ENCODE results near the gene SYNGAP1.
"Not testable (repeated sequence)": the region's sequence is repeated elsewhere in the genome, so short reads cannot be mapped to it uniquely, and the experiment has no call there.

Gene SYNGAP1

DNA sequence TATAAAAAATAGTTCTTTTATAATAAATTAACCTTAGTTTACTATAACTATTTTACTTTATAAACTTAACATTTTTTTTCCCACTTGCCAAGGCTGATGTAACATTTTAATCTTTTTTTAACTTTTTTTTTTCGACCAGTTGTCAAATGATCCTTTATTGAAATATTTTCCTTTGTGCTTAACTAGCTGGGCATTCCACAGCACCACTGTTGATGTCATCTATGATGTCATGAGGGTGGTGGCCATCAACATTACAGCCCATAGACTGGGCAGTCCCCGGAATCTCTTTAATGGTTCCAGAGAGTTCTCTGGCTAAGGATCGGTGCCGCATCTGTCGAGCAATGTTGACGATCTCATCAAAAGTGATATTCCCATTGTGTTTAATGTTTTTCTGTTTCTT, 20.0 kb upstream of the SYNGAP1 start:
- DNase-seq (ENCODE audit: extremely low read depth in 1 of 2, low read depth in 1 of 2) = not testable (repeated sequence)

DNA sequence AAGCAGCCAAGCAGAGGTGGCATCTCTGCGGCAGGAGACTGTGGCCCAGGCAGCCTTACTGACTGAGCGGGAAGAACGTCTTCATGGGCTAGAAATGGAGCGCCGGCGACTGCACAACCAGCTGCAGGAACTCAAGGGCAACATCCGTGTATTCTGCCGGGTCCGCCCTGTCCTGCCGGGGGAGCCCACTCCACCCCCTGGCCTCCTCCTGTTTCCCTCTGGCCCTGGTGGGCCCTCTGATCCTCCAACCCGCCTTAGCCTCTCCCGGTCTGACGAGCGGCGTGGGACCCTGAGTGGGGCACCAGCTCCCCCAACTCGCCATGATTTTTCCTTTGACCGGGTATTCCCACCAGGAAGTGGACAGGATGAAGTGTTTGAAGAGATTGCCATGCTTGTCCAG, 15.0 kb upstream of the SYNGAP1 start:
- DNase-seq (ENCODE audit: extremely low read depth in 1 of 2, low read depth in 1 of 2) = no peak

DNA sequence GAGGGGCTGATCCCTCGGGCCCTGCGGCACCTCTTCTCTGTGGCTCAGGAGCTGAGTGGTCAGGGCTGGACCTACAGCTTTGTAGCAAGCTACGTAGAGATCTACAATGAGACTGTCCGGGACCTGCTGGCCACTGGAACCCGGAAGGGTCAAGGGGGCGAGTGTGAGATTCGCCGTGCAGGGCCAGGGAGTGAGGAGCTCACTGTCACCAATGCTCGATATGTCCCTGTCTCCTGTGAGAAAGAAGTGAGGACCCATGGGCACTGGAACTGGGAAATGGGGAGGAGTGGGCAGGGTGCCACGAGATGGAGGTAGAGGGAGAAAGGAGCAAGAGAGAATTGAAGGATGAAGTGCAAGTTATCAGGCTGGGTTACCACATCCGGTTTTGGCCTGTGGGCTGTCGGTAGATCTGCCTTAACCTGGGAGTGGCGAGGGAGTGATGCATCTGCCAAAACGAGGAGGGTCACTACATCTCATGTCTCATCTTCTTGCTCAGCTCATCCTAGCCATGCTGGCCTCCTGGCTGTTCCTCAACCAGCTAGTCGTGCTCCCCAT, 14.4 kb upstream of the SYNGAP1 start:
- no peak for DNase-seq (ENCODE audit: extremely low read depth in 1 of 2, low read depth in 1 of 2)

DNA sequence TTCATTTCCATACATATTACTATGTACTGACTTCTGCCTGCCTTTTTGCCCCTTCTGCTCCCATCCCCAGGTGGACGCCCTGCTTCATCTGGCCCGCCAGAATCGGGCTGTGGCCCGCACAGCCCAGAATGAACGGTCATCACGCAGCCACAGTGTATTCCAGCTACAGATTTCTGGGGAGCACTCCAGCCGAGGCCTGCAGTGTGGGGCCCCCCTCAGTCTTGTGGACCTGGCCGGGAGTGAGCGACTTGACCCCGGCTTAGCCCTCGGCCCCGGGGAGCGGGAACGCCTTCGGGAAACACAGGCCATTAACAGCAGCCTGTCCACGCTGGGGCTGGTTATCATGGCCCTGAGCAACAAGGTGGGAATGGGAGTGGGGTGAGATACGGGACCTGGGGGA, 13.7 kb upstream of the SYNGAP1 start:
- no peak for DNase-seq (ENCODE audit: extremely low read depth in 1 of 2, low read depth in 1 of 2)

DNA sequence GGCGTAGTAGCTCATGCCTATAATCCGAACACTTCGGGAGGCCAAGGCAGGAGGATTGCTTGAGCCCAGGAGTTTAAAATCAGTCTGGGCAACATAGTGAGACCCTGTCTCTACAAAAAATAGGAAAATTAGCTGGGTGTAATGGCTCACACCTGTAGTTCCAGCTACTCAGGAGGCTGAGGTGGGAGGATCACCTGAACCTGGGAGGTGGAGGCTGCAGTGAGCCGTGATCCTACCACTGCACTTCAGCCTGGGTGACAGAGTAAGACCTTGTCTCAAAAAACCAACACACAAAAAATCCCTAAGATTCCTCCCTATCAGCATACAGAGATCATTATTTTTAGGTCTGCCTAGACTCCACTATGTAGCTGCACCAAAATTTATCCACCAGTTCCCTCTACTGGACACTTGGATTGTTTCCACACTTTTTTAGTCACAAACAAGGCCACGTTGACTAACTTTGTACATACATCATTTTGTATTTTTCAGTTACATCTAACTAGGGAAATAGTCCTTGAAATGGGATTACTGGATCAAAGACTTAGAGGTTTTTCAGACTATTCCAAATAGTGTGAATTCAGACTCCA, 12.6 kb upstream of the SYNGAP1 start:
- no peak for DNase-seq (ENCODE audit: extremely low read depth in 1 of 2, low read depth in 1 of 2)

DNA sequence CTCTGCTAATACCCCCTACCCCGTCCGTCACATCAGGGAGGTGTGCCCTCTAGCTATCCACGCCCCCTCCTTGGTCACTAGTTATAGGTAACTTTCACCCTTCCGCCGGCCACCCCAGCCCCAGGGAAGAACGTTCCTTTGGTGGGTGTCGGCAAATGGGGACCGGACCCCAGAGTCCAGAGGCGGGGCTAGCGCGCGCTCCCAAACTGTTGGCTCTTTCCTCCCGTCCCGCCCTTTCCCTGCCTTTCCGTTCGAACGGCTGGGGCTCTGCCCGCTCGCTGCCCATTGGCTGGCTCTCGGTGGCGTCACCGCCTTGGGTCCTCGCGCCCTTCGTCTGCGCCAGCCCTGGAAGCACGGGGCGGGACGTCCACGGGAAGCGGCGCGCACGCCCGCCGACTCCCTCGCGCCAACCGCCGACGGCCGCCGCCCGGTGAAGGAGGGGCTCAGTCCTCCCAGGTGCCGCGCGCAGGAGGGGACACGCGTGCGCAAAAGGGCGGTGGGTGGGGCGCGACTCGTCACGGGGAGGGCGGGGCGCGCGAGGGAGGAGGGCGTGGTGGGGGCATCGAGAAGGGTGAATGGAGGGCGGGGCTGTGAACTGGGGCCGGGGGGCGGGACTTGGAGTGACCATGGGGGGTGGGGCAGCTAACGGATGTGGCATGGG, 9.7 kb upstream of the SYNGAP1 start:
- DNase-seq (ENCODE audit: extremely low read depth in 1 of 2, low read depth in 1 of 2) = peak; percentile 93 to 96

DNA sequence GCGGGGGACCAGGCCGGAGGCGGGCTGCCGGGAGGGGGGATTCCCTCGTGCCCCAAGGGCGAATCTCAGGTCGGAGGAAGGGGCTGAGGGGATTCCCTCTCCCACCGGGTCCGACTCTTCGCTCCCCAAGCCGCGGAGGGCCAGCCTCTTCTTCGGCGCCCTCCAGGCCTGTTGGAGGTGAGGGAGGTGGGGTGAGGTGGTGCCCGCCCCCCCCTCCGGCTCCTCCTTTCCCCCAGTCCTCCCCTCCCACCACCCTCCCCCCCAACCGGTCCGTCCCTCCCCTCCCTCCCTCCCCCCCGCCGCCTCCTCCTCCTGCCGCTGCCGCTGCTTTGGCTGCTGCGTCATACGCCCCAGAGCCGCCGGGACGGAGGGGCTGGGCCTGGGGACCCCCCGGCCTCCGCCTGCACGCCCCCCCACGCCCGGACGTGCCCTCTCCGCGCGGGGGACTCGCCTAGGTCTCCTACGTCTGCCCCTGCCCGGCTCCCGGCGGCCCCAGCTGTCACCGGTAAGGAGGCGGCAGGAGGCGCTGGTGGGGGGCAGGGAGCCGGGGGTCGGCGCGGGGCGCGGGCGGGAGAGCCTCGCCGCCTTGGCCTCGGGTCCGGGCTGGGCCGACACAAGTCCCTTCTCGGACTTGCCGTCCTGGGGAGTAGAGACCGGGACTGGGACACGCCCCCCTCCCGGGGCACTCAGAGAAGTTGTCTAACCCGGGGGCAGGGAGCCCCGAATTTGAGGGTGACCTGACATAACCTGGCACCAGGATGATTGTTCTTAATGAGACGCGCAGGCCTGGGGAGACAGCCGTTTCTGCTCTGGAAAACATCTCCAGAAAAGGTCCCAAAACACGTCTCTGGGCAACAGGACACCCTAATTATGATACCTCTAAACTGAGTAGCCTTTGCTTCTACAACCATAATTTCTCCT, 8.9 kb upstream of the SYNGAP1 start, which contains the start of gene PHF1:
PHF1 (plus strand) TSS at position 304 of the 921 bp plus-strand sequence. CDS start 1,250 bp downstream, outside the sequence.
- peak in 1 of 2 donors; percentile 67 for DNase-seq (ENCODE audit: extremely low read depth in 1 of 2, low read depth in 1 of 2)

DNA sequence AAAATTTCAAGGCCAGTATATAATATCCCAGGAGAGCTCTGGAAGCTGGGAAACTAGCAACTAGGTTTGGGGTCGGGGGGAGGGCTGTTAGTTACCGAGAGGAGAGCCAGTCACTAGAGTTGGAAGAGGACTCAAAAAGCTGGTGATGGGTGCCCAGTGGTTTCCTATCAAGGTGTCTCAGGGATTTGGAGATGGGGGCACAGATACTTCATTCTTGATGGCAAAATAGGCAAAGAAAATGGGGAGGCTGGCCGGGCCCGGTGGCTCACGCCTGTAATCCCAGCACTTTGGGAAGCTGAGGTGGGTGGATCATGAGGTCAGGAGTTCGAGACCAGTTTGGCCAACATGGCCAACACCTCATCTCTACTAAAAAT, 8.2 kb upstream of the SYNGAP1 start:
- no peak for DNase-seq (ENCODE audit: extremely low read depth in 1 of 2, low read depth in 1 of 2)

DNA sequence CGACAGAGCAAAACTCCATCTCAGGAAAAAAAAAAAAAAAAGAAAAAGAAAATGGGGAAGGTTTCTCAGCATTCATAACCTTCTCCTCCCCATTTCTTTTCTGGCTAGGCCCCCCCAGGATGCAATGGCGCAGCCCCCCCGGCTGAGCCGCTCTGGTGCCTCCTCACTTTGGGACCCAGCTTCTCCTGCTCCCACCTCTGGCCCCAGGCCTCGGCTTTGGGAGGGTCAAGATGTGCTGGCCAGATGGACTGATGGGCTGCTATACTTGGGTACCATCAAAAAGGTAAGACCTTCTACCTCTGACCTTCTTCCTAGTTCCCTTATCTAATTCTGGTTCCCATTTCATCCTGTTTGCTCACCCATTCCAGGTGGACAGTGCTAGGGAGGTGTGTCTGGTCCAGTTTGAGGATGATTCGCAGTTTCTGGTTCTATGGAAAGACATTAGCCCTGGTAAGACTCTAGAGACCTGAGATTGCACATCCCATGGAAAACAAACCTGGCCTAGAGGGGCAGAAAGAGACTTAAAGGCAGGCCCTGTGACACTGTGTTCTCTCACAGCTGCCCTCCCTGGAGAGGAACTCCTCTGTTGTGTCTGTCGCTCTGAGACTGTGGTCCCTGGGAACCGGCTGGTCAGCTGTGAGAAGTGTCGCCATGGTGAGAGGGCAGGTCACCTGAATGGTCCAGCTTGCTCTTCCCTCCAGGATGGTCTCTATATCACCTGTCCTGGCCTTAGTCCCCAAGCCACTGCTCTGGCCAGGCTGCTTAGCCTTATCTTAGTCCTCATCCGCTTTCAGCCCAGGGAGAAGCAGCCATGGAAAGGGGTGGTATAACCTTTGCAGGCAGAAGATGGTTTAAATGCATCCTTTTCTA, 7.5 kb upstream of the SYNGAP1 start:
- DNase-seq (ENCODE audit: extremely low read depth in 1 of 2, low read depth in 1 of 2) = no peak

DNA sequence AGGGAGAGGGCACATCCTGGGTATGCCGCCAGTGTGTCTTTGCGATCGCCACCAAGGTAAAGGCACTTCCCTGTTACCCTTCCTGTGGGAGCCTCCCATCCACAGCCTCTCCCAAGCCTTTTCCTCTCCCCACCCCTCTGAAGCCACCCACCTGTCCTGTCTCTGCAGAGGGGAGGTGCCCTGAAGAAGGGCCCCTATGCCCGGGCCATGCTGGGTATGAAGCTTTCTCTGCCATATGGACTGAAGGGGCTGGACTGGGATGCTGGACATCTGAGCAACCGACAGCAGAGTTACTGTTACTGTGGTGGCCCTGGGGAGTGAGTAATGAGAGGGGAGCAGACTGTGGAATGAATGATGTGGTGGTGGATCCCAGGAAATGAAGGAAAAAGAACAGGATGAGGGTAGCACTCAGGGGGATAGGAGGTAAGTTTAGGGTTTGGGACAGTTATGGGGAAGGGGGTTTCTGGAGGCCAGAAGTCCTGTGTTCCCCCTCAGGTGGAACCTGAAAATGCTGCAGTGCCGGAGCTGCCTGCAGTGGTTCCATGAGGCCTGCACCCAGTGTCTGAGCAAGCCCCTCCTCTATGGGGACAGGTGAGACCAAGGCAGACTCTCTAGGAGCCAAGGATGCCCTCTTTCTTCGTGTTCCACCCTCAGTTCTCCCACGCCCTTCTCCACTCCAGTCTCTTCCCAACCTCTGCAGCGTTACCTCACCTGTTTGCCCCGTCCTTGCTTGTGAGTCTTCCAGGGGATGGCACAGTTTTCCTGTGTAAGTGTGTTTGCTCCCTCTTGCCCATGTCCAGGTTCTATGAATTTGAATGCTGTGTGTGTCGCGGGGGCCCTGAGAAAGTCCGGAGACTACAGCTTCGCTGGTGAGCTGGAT, 6.4 kb upstream of the SYNGAP1 start:
- DNase-seq (ENCODE audit: extremely low read depth in 1 of 2, low read depth in 1 of 2) = no peak

DNA sequence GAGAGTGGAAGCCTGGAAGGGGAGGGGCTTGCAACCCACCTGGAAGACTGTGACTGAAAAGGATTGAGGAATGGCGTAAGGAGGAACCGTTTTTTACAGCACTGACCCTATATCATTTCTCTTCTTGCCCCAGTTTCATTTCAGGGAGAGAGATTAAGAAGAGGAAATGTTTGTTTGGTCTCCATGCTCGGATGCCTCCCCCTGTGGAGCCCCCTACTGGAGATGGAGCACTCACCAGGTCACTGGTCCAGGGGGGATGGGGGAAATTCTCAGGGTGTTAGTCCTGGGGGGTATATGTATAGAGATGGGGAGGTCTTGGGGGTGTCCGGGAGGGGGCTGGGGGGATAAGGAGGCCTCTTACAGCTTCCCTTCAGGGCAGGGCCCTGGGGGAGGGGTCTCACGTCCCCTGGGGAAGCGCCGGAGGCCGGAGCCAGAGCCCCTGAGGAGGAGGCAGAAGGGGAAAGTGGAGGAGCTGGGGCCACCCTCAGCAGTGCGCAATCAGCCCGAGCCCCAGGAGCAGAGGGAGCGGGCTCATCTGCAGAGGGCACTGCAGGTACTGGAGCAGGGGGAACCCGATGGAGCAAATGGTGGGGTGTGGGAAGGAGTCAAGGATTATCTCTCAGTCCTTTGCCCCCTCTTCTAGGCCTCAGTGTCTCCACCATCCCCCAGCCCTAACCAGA, 5.1 kb upstream of the SYNGAP1 start:
- no peak for DNase-seq (ENCODE audit: extremely low read depth in 1 of 2, low read depth in 1 of 2)

DNA sequence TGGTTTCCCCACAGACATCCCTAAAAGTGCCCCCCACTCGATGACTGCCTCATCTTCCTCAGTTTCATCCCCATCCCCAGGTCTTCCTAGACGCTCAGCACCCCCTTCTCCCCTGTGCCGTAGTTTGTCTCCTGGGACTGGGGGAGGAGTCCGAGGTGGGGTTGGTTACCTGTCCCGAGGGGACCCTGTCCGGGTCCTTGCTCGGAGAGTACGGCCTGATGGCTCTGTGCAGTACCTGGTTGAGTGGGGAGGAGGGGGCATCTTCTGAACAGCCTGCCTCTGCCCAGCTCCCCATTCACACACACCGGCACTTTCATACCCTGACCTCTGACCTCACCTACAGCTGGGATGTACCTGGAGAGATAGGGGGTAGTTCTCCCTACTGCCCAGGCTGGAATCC, 4.0 kb upstream of the SYNGAP1 start:
- no peak for DNase-seq (ENCODE audit: extremely low read depth in 1 of 2, low read depth in 1 of 2)

DNA sequence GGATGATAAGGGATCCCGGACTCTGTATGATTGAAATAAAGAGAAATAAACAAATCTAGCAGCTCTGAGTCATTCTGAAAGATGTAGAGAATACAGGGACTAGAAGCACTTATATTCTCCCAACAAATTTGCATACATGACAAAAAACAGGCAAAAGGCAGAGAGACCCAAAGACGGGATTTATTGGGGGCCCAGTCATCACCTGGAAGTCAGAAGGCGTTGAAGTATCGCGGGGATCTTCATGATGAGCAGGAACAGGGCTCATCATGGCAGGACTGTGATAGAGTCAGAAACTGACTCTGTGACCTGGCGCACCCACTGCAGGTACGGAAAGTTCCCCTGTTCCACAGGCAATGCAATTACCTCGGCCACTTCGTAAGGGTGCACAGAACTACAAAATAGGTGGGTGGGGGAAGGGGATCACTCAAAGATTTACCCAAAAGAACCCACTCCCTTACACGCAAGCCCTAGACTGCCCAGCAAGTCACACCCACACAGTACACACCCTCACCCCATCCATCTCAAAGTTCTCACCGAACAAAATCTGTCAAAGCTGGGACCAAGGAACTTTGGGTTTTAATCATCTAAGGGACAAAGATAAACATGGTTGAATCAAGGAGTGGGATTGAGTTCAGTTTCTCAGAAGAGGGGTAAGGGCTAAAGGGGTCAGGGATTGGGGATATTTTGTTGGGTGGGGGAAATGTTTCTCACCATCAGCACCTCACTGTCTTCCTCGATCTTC, 3.3 kb upstream of the SYNGAP1 start:
- no peak for DNase-seq (ENCODE audit: extremely low read depth in 1 of 2, low read depth in 1 of 2)

DNA sequence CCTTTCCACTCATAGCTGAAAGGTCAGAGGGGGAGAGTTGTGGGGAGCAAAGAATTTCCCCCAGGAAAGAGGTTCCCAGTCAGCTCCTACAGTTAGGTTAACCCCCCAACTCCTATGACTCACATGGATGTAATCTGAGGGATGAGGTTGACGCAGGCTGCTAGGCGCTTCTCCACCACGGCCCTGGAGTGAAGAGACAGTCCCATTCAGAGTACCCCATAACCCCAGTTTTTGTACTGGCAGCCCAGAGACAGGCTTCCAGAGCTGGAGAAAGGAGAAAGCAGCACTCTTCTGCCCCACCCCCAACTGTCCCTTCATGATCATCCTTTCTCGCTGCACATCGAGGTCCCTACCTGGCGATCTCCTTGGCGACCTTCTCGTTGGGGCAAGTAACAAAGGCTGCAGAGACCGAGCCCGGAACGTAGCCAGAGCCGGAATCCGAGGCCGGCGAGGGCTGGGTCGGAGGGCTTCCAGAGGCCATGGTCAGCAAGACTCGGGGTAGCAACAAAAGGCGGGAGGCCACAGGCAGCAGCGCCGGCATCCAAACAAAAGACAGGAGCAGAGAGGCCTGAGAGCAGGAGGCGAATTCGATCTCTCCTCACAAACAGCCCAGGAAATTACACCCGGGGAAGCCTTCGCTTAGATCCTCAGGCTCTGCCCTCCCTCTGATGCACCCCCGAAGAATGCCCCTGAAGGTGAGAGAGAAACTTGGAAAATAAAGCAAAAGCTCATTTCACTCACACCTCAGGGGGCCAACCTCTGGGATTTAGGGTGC, 2.5 kb upstream of the SYNGAP1 start:
- DNase-seq (ENCODE audit: extremely low read depth in 1 of 2, low read depth in 1 of 2) = no peak

DNA sequence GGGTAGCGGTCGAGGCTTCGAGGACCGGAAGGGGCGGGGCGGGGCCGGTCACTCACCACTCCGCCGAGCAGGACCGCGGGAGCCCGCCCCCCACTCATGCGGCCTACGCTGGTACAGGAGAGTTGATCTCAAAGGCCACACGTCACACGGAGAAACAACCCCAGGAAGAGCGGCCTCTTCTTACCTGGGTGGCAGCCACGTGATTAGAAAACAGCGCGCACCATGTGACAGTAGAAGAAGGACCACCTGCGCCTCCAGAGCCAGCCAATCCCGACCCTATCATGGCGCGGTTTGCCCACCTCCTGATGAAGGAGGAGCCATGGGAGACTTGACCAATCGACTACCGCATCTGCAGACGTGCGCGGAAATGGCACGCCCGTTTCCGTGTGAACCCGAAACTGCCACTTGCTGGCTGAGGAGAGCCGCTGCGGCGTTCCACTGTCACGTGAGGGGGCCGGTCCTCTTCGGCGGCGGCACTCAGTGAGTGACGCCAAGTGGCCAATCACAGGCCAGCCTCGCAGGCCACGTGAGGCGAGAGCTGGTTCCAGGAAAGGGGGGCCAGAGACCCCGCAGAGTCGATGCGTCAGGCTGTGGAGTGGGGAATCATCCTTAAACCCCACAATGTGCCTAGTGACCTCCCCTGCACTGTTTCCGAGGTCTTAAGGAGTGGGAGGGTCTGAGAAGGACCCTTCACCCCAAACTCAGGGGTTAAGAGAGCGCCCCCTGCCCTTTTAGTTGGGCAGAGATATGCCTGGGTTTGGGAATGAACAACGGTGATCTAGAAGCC, 1.8 kb upstream of the SYNGAP1 start, which contains the start of gene CUTA:
CUTA (minus strand) TSS at position 205 of the 787 bp plus-strand sequence; CDS start at position 98, 107 bp downstream.
- peak; percentile 98 to 99 for DNase-seq (ENCODE audit: extremely low read depth in 1 of 2, low read depth in 1 of 2)

DNA sequence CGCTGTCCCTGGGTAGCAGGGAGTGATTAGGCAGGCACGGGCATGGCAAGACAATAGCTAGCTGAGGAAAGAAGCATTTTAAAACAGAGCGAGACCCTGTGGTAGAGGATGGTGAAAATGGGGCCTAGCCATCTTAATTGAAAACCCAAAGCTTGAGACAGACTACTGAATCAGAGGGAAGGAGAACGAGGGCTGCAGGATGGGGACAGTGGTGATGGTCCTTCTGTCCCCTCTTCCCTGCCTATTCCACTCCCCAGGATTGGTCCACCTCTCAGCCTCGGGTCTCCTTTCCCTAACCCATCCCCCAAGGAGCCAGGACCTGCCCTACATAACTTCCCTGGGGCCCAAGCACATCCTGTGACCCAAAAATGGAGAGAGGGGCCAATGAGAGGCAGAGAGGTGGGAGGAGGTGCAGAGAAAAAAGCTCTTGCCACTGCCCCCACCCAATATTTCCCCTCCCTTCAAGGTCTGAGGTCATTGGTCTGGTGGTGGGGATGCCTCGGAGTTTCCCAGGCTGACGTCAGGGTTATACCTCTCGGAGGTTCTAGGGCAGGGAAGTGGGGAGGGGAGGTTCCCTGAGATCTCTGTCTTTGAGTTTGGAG, 1.1 kb upstream of the SYNGAP1 start:
- peak in 1 of 2 donors; percentile 63 for DNase-seq (ENCODE audit: extremely low read depth in 1 of 2, low read depth in 1 of 2)
